ENCODE measurements around the gene NAALADL2.

DNA sequence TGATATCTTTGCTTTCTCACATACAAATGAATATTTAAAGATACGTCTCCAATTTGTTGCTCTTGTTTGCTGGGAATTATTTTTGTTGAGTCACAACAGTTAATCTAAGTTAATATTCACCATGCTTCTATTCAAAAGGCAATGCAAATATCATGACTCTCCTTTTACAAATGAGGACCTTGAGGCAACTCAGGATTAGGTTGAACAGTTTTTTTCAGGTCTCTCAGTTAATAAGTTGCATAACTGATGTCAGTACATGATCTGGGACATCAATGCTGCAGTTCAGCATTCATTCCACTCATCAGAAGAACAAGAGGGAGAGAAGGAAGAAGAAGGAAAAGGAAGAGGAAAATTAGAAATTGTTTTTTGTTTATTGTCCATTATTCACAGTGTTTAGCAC lies 781 bp upstream of the NAALADL2 start:
- TF ChIP-seq, protein P1, sequence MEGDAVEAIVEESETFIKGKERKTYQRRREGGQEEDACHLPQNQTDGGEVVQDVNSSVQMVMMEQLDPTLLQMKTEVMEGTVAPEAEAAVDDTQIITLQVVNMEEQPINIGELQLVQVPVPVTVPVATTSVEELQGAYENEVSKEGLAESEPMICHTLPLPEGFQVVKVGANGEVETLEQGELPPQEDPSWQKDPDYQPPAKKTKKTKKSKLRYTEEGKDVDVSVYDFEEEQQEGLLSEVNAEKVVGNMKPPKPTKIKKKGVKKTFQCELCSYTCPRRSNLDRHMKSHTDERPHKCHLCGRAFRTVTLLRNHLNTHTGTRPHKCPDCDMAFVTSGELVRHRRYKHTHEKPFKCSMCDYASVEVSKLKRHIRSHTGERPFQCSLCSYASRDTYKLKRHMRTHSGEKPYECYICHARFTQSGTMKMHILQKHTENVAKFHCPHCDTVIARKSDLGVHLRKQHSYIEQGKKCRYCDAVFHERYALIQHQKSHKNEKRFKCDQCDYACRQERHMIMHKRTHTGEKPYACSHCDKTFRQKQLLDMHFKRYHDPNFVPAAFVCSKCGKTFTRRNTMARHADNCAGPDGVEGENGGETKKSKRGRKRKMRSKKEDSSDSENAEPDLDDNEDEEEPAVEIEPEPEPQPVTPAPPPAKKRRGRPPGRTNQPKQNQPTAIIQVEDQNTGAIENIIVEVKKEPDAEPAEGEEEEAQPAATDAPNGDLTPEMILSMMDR (IDR thresholded peaks at IDR 0.05) = no peak
- TF ChIP-seq POLR2A (IDR thresholded peaks at IDR 0.05) = no peak
